Measurements from ENCODE around the gene CCL14.

The CCL14 gene

GRCh38 chr17:35936063-35936462 lies 50.5 kb downstream of the CCL14 start:
- no peak overlapping the region for H3K9ac ChIP-seq (ENCODE audit: low read length)
- H3K36me3 ChIP-seq (replicated peaks; ENCODE audit: low read depth, low read length), result no peaks in the 10 kb centered on the region
- no peak overlapping the region for H3K4me3 ChIP-seq (ENCODE audit: low read length)
- no peaks in the 10 kb centered on the region for H3K9me3 ChIP-seq (ENCODE audit: insufficient read depth, low read length)
- H2AFZ ChIP-seq (ENCODE audit: low read depth, low read length), result no peak overlapping the region
- H4K20me1 ChIP-seq (ENCODE audit: insufficient read depth, low read length), result no peaks in the 10 kb centered on the region
- TF ChIP-seq CTCF (IDR thresholded peaks at IDR 0.05; ENCODE audit: low read depth, low read length) (no peak), EZH2phosphoT487 (IDR thresholded peaks at IDR 0.05; ENCODE audit: low read depth) (no peak)
- H3K4me2 ChIP-seq (ENCODE audit: low read length), result no peak overlapping the region
- H3K27me3 ChIP-seq (ENCODE audit: low read depth, low read length), result peaks cover 8% of the 10 kb centered on the region
- no peaks in the 10 kb centered on the region for H3K79me2 ChIP-seq (ENCODE audit: low read length)
- peaks cover 3% of the 10 kb centered on the region for H3K4me1 ChIP-seq (ENCODE audit: low read length)
- H3K27ac ChIP-seq (ENCODE audit: low read length), result no peak overlapping the region

- Histone ChIP-seq H4K20me1 (ENCODE audit: insufficient read depth, low read length) (no peaks in the 10 kb centered on the region), H3K4me3 (ENCODE audit: low read length) (no peak overlapping the region), H3K79me2 (ENCODE audit: low read length) (no peaks in the 10 kb centered on the region), H3K4me2 (ENCODE audit: low read length) (no peak overlapping the region), H3K27me3 (ENCODE audit: low read depth, low read length) (peaks cover 8% of the 10 kb centered on the region), H3K4me1 (ENCODE audit: low read length) (peaks cover 10% of the 10 kb centered on the region), H3K9ac (ENCODE audit: low read length) (no peak overlapping the region), H3K36me3 (replicated peaks; ENCODE audit: low read depth, low read length) (no peaks in the 10 kb centered on the region), H3K27ac (ENCODE audit: low read length) (no peak overlapping the region), H3K9me3 (ENCODE audit: insufficient read depth, low read length) (no peaks in the 10 kb centered on the region), H2AFZ (ENCODE audit: low read depth, low read length) (no peak overlapping the region)
- TF ChIP-seq EZH2phosphoT487 (IDR thresholded peaks at IDR 0.05; ENCODE audit: low read depth), result no peak
- no peak for TF ChIP-seq CTCF (IDR thresholded peaks at IDR 0.05; ENCODE audit: low read depth, low read length)
These were observed 51.8 kb downstream of the CCL14 start for GRCh38 chr17:35934760-35935159.

Measured in OCI-LY3 (cell line).